ENCODE data around the gene JMJD6. TPM values are rescaled to one million over a fixed set of nuclear protein-coding genes. Genes with fewer than 3 reads are reported as not detected.
A peak's percentile ranks its signal among the peaks of the same experiment; 100 is the strongest.

JMJD6 gene
- polyA plus RNA-seq, 3 donors, result 20.6 to 24.3 (median 23.2) TPM

DNA sequence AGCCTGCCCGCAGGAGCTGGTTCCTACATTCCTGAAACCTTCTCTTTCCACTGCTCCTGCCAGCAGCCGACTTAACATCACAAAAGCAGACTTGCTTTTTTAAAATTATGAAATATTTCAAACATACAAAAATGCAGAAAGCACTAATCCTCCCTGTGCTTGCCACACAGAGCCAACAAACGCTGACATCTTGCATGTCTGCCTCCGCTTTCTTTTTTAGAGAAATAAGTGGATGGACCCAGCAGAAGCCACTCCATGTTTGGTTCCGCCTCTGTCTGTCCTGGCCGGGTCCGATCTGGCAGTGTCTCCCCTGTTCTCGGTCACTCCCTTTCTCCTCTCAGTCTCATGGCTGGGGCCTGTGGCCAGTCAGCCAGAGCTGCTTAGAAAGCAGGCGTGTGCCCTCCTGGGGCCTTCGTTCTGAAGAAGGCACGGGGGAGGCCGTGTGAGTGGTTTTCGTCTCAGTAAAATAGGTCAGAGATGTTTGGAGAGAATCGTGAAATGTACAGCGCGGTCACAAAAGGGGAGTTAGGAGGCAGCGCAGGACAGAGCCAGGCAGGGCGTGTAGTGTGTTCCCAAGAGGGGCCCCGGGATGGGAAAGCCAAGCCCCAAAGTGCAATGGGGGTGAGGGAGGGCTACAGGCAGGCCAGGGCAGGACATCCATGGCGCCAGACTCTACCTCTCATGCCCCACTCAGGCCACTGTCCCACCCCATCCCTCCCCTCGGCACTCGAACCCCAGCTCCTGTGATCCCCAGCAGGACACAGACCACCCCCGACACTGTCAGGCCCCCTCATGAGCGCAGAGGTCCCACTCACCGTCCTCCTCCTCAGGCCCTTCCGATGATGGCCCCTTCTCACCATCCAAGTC, 38.9 kb downstream of the JMJD6 start:
- no peak for DNase-seq (ENCODE audit: extremely low read depth in 1 of 11, low read depth in 9 of 11, low spot score in 4 of 11)

DNA sequence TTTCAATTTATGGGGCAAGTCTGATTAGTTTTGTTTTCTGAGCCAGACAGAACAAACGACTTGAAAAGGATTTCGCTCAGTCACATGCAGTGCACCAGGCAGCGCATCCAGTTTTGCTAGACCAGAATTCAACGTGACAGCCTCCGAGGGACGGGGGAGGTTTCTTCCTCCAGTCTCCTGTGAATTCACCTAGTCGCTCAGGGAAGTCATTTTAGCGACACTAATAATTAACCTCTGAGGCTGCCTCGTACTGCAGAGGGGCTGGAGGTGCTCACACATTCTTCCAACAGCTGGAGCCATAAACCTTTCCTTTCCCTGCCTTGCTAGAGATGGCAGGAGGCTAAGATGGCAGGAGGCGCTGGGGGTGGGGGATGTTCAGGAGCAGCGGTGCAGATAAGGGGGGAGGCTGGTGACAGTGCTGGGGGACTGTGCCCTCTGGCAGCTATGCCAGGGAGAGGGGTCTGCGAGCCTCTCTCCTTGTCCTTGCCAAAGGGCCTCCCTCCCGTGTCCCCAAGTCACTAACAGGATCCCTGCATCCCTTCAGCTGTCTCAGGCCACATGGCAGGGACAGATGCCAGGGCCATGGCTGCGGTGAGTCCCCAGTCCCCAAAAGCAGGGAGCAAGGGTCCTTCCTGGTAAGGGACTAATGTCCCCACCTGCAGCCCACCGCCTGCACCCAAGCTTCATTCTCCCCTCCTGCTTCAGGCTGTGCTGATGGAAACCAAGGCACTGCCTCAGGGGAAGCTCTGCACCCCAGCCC, 39.7 kb downstream of the JMJD6 start:
- DNase-seq (ENCODE audit: extremely low read depth in 1 of 11, low read depth in 9 of 11, low spot score in 4 of 11), result peak in 6 of 11 donors; percentile 57 to 83 (median 74)

DNA sequence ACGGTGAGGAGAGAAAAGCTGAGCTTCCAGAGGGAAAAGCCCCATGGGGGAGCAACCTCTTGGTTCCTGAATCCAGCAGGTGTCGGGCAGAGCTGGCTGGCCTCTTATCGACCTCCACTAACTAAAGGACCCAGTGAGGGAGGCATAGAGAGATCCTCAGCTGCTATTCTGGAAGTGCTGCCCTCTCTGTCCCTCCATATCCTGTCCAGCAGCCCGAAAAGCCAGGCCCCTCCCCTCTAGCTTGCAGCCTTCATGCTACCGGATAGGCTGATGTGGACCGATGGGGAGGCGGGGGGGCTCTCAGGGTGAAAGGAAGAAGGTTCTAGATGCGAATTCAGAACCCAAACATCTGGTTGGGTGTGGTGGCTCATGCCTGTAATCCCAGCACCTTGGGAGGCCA, 40.6 kb downstream of the JMJD6 start:
- DNase-seq (ENCODE audit: extremely low read depth in 1 of 11, low read depth in 9 of 11, low spot score in 4 of 11), result no peak

- no peak for DNase-seq (ENCODE audit: extremely low read depth in 1 of 11, low read depth in 9 of 11, low spot score in 4 of 11)
Observed at GRCh38 chr17:76685366-76685765, 41.0 kb downstream of the JMJD6 start.

- DNase-seq (ENCODE audit: extremely low read depth in 1 of 11, low read depth in 9 of 11, low spot score in 4 of 11), result no peak
Observed at GRCh38 chr17:76684756-76685155, 41.6 kb downstream of the JMJD6 start.

- DNase-seq (ENCODE audit: extremely low read depth in 1 of 11, low read depth in 9 of 11, low spot score in 4 of 11), result no peak
Observed at GRCh38 chr17:76683921-76684745, 42.3 kb downstream of the JMJD6 start.

- no peak for DNase-seq (ENCODE audit: extremely low read depth in 1 of 11, low read depth in 9 of 11, low spot score in 4 of 11)
Observed at GRCh38 chr17:76683011-76683755, 43.2 kb downstream of the JMJD6 start.

GRCh38 chr17:76682296-76682695, 44.1 kb downstream of the JMJD6 start:
- DNase-seq (ENCODE audit: extremely low read depth in 1 of 11, low read depth in 9 of 11, low spot score in 4 of 11), result no peak

DNA sequence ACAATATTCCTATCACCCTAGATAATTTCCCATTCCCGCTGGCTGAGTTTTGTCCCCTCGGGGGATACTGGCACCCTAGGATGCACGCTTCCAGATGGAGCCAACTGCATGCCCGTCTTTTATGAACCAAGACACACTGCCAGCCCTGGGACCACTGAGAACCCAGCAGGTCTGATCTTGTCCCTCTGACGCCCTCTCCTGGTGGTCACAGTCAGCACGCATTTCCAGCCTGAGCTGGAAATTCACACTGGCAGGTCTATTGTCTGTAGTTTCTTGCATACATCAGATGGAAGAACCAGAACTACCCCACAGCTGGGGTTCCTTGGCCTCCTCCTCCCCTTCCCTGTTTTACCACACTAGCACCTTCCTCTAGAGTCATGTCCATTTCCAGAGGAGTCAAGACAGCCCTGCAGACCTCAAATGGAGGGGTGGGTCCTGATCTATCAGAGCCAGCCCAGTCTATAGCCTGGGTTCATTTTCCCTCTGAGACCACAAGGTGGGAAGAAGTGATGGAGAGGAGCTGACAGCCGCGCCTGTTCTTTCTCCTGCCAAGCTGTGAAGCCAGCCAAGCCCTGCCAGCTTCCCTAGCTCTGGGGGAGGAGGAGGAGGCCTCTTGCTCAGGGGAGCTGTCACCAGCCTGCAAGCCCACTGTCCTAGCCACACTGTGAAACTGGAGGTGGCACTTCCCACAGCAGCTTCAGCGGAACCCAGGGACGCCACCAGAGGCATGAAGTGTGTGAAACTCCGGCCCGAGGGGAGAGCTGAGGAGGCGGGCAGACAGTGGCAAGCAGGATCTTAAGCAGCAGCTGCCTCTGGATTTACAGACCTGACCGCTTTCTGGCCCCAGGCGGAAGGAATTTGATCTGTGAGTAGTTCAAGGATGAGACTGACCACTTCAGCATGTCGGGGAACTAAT, 44.9 kb downstream of the JMJD6 start:
- peak in 3 of 11 donors; percentile 63 to 70 (median 69) for DNase-seq (ENCODE audit: extremely low read depth in 1 of 11, low read depth in 9 of 11, low spot score in 4 of 11)

- DNase-seq (ENCODE audit: extremely low read depth in 1 of 11, low read depth in 9 of 11, low spot score in 4 of 11), result no peak
Observed at GRCh38 chr17:76679239-76679638, 47.2 kb downstream of the JMJD6 start.

DNA sequence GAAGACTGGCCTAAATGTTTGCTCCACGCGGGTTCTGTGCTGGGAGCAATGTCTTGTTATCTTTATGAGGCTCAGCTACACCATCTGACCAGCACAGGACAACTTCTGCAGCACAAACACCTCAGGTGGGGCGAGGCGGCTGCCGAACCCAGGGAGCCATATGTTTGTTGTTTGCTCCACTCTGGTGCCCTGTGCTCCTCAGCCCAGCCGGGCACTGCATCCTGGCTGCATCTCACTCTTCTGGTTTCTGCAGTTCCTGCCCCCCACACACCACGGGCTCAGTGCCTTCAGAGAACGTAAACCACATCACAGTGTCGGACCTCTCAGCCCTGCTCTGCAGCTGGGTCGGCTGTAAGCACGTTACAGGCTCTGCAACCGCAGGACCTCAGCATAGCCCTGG, 48.1 kb downstream of the JMJD6 start:
- no peak for DNase-seq (ENCODE audit: extremely low read depth in 1 of 11, low read depth in 9 of 11, low spot score in 4 of 11)

GRCh38 chr17:76677406-76677805, 49.0 kb downstream of the JMJD6 start:
- DNase-seq (ENCODE audit: extremely low read depth in 1 of 11, low read depth in 9 of 11, low spot score in 4 of 11), result no peak

- DNase-seq (ENCODE audit: extremely low read depth in 1 of 11, low read depth in 9 of 11, low spot score in 4 of 11), result no peak
Observed at GRCh38 chr17:76676629-76677028, 49.8 kb downstream of the JMJD6 start.

DNA sequence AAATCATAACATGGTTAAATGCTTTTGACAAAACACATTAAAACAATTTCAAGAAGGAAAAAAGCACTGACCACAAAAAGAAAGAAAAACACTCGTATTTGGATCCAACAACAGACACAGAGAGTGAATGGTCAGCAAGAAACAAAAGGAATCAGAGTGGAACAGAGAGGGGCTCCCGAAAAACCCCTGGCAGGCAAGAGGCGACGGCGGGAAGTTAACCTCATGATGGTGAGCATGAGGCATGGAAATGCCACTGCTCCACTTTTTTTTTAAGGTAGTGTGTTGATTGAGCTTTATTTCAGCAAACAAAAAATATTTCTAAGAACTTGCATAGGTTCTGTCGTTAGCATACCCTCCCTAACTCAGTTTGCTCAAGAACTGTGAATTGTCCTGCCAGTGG, 50.8 kb downstream of the JMJD6 start:
- no peak for DNase-seq (ENCODE audit: extremely low read depth in 1 of 11, low read depth in 9 of 11, low spot score in 4 of 11)

DNA sequence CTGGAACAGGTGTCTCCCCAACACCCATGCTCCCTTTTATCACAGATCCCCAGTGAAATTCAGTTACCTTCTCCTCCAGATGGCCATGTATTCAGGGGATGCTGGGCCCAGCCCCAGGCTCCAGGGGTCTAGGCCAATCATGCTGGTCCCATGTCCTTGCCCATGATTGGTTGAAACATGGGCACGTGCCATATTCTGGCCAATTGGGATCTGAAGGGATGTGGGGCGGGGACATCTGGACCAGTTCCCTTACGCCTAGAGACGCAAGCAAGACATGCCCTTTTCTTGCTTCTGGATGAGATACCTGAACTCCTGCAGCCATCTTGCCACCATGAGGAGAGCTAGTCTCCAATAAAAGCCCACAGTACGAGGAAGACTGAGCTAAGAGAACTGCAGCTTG, 51.8 kb downstream of the JMJD6 start:
- no peak for DNase-seq (ENCODE audit: extremely low read depth in 1 of 11, low read depth in 9 of 11, low spot score in 4 of 11)

- DNase-seq (ENCODE audit: extremely low read depth in 1 of 11, low read depth in 9 of 11, low spot score in 4 of 11), result no peak
Observed at GRCh38 chr17:76673729-76674128, 52.7 kb downstream of the JMJD6 start.

DNA sequence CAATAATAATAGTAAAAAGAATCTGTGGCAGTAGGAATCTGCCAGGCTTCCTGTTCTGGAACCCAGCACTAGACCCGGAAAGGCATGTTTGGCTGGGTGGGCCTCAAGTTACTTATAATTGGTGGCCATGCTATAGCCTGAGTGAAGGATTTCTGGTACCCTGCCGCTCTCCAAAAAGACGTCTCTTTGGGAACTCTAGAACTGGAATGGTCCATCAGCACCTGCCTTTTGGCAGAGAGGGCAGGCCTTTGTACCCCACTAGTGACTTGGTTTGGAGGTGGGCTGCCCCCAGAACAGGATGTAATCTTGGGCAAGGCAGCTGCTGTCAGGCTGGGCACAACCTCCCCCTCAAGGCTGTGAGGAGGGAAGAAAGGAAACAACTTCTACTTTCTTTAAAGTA, 53.5 kb downstream of the JMJD6 start:
- no peak for DNase-seq (ENCODE audit: extremely low read depth in 1 of 11, low read depth in 9 of 11, low spot score in 4 of 11)
